Non-pigmented ciliary epithelial cell (primary cell): ENCODE results near the gene BNC1.
"Not testable (repeated sequence)": the region's sequence is repeated elsewhere in the genome, so short reads cannot be mapped to it uniquely, and the experiment has no call there.

Experiments used
- DNase-seq: peaks from one replicate; pipeline ENCODE4 v3.0.0-alpha.2; 2010; ENCODE audit warnings: low read depth

The BNC1 gene

GRCh38 chr15:83243634-83244033 lies 40.8 kb downstream of the BNC1 start:
- no peak for DNase-seq

DNA sequence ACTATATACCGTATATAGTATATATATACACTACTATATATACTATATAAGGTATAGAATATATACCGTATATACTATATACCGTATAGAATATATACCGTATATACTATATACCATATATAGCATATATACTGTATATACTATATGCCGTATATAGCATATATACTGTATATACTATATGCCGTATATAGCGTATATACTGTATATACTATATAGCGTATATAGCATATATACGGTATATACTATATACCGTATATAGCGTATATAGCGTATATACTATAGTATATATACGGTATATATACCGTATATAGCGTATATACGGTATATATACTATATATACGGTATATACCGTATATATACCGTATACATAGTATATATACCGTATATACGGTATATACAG lies 54.2 kb downstream of the BNC1 start:
- no peak for DNase-seq

GRCh38 chr15:83225449-83225848 lies 59.0 kb downstream of the BNC1 start:
- no peak for DNase-seq

GRCh38 chr15:83221781-83222180 lies 62.7 kb downstream of the BNC1 start:
- not testable (repeated sequence) for DNase-seq

GRCh38 chr15:83219026-83219425 lies 65.4 kb downstream of the BNC1 start:
- no peak for DNase-seq

DNA sequence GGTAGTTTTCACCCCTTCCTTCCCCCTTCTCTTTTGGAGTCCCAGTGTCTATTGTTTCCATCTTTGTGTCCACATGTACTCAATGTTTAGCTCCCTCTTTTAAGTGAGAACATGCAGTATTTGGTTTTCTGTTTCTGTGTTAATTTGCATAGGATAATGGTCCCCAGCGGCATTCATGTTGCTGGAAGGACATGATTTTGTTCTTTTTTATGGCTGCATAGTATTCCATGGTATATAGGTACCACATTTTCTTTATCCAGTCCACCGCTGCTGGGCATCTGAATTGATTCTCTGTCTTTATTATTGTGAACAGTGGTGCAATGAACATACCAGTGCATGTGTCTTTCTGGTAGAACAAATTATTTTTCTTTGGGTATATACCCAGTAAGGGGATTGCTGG lies 69.2 kb downstream of the BNC1 start:
- no peak for DNase-seq

- no peak for DNase-seq
Observed at GRCh38 chr15:83210619-83211018, 73.8 kb downstream of the BNC1 start.

- no peak for DNase-seq
Observed at GRCh38 chr15:83209333-83209732, 75.1 kb downstream of the BNC1 start.

GRCh38 chr15:83208367-83208661 lies 76.2 kb downstream of the BNC1 start:
- DNase-seq = no peak

DNA sequence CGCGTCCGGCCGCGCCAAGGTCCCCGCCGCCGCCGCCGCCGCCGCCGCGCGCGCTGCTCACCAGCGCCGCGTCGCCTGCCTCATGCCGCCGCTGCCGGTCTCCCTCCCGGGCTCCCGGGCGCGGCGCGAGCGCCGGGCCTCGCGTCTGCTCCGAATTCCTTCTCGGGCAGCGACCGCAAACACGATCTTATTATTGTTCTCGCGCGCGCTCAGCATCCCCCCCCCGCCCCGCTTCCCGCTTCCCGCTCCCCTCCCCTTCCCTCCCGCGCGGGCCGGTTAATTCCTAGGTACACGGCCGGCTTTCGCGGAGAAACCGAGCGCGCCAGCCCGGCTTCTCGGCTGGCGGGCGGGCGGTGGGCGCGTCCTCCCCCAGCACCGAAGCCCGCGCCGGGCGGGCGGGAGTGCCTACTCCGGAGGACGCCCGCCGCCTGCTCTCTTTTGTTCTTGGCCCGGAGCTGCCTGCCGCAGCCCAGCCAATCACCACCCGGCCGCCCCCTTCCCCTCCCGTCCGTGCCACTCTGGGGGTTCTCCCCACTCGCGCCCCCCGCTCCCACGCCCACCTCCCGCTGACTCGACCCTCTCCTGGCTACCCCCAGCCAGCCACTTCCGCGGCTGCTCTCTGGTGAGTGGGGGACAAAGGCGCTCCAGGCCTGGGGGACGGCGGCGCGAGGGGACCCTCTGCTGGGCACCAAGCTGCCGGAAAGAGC lies 76.7 kb downstream of the BNC1 start, which contains the start of gene HDGFL3:
HDGFL3 (minus strand) TSS at position 164 of the 707 bp plus-strand sequence. CDS start 409 bp downstream, outside the sequence.
- no peak for DNase-seq

DNA sequence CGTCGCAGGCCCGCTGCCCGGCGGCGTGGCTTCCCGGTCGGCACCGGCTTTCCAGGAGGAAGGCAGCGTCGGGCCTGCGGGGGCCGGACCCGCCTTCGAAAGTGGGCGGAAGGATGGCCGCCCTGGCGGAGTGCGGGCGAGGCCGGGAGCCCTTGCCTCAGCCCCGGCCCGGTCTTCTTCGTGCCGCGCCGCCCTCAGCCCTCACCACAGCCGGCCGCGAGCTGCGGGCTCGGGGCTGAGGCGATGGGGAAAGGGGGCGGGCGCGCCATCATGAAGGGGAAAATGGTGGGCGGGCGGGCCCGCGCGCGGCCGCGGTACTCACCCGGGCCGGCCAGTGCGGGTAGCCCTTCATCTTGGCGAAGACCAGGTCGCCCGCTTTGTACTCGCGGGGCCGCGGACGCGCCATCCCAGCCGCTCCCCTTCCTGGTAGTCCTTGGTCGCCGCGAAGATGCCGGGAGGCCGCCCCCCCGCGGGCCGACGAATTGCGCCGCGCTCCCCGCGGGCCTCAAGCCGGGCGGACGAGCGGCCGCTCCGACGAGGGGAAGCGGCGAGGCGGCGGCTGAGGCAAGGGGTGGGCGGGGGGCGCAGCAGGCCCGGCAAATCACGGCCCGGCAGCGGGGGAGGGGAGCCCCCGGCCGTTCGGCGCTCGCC lies 77.3 kb downstream of the BNC1 start:
- no peak for DNase-seq

GRCh38 chr15:83206526-83207008 lies 77.9 kb downstream of the BNC1 start:
- DNase-seq = no peak
